HG02885 (cell line): ENCODE measurements around the gene TENM4.
A peak's percentile ranks its signal among the peaks of the same experiment; 100 is the strongest.

ENCODE experiments used
- ATAC-seq: cut with Tn5 transposase; IDR thresholded peaks from one replicate; pipeline ENCODE4 v1.9.1; 2021; ENCODE audit warnings: mild to moderate bottlenecking; ENCODE audit not compliant: unreplicated experiment, poor library complexity

Gene TENM4

DNA sequence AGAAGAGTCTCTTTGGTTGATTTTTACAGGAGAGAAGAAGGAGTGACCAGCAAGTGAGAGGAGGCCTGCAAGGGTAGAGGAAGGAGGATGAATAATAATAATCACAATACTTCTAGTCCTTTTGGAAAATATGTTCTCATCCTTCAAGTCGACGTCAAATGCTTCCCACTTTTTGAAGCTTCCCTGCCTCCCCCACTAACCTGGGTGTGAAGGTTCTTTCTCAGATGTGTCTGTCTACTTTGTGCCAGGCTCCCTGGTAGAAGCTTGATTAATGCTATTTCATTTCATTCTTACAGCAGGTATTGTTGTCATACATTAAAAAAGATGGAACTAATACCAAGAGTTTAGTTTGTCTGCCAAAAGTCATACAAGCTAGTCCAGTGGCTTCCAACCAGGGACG is 17.1 kb downstream of the TENM4 start:
- no peak for ATAC-seq

DNA sequence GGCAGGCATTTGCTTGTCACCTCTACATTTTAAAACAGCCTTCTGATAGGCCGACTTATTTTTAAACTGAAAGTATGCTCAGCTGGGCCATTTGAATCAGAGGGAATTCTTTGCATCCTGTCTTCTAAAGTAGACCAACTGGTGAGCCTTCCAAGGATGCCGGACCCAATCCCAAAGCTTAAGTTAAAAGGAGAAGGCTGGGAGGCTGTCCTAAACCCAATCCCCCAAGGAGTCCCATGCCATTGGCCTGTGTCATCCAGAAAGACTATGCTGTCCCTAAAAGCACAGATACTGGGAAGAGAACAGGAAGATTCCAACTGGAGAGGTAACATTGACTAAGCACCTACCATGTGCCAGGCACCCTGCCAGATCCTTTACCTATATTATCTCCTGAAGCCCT is 18.0 kb downstream of the TENM4 start:
- no peak for ATAC-seq

DNA sequence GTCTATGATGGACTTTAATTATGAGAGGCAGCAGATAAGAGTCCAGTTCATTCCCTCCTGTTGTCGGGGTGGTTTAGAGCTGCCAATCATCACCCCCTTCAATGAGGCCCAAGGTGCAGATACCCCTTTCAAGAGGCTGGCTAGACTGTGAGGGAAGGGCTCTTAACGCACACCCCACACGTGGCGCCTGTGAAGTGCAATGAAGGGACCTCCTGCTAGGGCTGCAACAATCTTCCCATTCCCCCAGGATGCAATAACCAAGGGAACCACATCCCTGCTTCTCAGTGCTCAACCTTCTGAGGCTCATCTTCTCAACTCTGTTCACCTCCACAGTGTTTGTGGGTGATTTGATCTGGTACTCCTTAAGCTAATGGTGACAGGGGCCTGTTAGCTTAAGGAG is 19.0 kb downstream of the TENM4 start:
- no peak for ATAC-seq

GRCh38 chr11:79419120-79419519 is 21.7 kb downstream of the TENM4 start:
- no peak for ATAC-seq

GRCh38 chr11:79418241-79418640 is 22.6 kb downstream of the TENM4 start:
- ATAC-seq, result no peak

DNA sequence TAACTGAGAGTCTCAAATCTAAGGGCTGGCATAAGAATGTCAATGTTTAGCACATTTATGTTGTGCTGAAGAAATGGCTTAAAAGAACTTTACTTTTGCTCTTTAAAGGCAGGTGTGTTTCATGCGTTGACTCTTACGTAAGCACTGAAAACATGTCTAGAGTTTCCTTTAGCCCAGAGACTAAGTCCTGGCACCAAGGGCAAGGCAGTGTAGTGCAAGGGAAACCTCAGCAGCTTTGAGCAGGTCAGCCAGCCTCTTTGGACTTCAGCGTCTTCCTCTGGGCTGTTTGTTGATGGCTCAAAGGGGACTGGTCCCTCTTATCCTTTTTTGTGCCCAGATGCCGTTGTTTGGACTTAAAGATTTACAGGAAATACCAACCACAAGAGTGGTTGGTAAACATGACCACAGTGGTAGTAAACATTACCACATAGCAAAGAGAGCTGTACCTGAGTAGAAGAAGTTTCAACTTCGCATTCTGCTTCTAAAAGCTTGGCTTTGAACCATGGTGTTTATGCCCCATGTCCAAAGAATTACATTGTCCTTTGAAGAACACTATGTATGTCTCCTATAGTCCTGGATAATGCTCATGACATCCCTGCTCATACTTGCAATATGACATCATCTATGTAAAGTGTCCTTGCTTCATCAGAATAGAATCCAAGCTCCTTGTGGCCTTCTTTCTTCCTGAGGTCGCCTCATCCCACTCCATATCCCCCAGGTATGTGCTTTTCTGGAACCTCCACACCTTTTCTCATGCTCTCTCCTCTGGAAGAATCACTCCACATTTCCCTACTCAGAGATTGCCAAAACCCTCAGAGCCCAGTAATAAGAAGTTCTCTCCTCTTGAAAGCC is 23.5 kb downstream of the TENM4 start:
- ATAC-seq, result no peak

- ATAC-seq, result no peak
Measured at GRCh38 chr11:79415912-79416311, 24.9 kb downstream of the TENM4 start.

GRCh38 chr11:79415411-79415810 is 25.4 kb downstream of the TENM4 start:
- no peak for ATAC-seq

- no peak for ATAC-seq
Measured at GRCh38 chr11:79414644-79415317, 26.0 kb downstream of the TENM4 start.

DNA sequence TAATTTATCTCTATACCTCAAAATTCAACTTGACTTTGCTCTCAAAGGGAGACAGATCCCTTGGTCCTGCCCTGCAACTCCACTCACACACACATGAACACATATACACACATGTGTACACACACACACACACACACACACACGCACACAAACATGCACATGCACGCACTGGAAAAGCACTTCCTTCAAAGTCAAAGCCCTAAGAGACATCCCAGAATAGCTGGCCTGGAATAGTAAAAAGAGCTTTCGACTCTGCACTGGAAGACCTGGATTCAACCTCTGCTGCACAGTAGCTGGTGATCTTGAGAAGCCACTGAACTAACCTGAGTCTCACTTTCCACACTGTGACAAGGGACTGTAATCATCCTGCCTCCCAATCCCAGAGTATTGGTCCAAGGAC is 26.8 kb downstream of the TENM4 start:
- ATAC-seq, result no peak

DNA sequence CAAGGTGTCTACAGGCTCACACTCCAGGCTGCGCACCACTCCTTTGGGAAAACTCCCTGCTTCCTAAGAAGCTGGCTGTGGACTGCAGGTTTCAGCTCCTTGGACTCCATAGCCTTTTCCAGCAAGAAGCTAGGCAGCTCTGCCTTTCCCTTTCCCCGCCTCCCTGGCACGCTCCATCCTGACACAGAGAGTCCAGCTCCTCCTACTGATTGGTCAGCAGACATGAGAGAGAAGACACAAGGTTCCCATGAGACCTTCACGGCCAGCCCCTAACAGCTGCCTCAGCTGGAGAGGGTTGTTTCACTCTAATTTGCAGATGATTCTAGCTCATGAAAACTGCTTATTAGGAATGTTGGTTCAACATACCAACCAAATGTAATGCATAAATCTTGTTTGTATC is 27.6 kb downstream of the TENM4 start:
- ATAC-seq, result no peak

DNA sequence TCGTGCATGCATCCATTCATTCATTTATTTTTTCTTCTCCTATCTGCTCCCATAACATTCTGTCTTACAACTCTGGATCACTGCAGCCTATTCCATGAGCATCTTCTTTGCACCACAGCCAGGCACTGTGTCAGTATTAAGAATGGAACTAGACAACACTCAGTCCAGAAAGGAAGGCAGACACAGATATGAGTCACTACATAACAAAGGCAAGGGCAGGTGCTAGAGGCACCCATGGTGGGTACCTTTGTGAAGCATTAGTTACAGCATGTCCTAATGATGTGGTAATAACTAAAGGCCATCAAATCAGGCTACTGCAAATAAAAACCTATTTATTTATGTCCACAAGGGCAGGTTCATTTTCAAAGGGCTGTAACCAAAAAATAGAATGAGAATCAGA is 28.1 kb downstream of the TENM4 start:
- ATAC-seq, result peak; percentile 56

GRCh38 chr11:79409330-79409729 is 31.5 kb downstream of the TENM4 start:
- ATAC-seq, result no peak

DNA sequence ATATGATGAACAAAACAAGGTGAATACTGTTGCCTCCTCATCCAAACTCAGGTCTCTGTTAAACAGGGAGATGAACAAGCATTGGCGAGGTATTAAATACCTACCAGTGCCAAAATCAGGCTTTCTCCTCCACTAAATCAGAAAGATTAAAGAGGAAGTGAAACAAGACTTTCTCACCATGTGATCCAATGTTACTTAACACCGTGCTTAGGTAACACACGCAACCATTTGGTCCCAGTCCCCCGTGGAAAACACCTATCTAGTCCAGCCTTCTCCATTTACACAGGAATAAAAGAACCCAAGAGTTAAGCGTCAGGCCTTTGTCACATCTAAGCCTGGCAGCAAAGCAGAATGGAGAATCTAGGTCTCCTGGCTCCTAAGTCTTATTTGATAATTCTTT is 34.5 kb downstream of the TENM4 start:
- peak; percentile 98 for ATAC-seq

DNA sequence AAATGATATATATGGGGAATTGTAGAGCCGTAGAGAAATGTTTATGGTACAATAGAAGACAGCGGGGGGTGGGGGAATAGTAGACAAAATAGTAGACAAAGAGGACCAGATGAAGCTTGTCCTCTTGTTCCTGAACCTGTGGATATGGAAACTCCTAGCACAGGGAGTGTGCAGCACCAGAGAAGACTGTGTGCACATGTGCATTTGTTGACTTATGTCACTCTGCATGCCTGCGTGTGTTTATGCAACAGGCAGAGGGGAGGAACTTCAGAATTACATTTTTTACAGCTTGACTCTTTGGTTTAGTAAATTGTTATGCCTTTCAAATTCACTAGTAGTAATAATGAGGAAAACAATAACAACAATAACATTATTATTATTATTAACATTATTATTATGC is 36.0 kb downstream of the TENM4 start:
- ATAC-seq, result no peak

DNA sequence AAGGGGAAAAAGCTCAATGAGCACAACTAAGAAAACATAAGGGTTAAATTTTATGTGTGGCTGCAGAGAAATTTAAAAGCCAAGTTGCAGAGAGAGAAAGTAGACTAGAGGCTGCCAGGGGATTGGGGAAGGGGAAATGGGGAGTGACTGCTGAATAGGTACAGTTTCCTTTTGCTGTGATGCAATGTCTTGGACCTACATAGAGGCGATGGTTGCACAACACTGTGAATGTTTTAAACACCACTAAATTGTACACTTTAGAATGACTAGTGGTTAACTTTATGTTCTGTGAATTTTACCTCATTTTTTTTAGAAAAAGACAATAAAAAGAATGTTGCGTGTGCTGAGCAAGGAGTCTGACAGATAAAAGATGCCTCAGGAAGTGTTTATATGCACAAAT is 36.5 kb downstream of the TENM4 start:
- ATAC-seq, result no peak

DNA sequence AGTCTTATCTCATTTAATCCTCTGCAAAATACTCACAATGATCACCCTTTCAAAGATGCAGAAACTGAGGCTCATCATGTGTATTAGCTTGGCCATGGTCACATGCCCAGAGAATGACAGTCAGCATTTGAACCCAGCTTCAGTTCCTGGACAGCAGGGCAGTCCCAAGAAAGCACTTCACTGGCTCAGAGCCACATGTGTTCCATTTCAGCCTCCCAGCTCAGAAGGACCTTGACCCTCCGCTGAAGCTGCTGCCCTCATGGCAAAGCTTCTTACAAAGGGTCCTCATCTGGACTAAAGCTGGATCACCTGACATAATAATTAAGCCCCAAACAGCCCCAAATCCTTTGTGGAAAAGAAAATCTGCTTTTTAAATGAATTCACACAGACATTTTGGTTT is 37.0 kb downstream of the TENM4 start:
- no peak for ATAC-seq

DNA sequence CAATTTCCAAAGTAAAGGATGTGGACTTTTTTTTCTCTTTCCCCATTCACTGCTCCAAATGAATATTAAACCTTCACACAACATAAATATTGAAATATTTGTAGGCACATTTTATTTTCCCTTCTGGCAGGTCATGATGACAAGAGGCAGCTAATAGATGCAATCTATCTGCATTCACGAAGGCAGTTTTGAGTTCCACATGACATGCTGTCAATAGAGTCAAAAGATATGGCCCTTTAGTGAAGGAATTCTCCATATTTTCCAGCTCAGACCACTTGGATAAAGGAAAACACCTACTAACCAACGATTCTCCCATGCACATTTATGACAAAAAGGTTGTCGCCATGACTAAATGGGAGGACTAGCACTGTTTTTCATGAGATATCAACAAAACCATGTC is 37.9 kb downstream of the TENM4 start:
- no peak for ATAC-seq

GRCh38 chr11:79400717-79401330 is 40.0 kb downstream of the TENM4 start:
- ATAC-seq, result peak; percentile 84

DNA sequence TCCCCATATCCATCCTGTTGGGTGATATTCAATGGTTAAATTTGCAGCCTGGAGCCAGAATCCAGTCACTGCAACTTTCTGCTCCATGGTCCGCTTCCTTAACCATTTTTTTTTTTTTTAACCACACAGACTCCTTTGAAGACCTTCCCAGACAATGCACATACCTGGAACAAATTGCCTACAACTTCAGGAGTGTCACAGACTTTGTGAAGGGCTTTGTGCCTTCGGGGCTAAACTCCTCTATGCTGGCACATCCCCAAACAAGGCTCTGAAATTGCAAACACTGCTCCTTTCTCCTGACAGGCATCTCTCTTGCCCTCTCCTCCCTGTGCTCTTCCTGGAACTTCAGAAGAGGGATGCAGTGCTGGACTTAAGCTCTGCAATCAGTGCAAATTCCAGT is 40.6 kb downstream of the TENM4 start:
- no peak for ATAC-seq

- ATAC-seq, result no peak
Measured at GRCh38 chr11:79397252-79397651, 43.6 kb downstream of the TENM4 start.
